ENCODE measurements around the gene PRDX5. TPM values are rescaled to one million over a fixed set of nuclear protein-coding genes. Genes with fewer than 3 reads are reported as not detected.

PRDX5 gene
- total RNA-seq, 1 experiment from 2014 or later = 228 TPM

GRCh38 chr11:64368673-64369074, 50.8 kb downstream of the PRDX5 start:
- Histone ChIP-seq H3K18ac (ENCODE audit: insufficient read length, low read depth, low read length) (no peak overlapping the region), H4K8ac (replicated peaks; ENCODE audit: insufficient read length, low read depth, low read length) (no peak overlapping the region), H3K23ac (ENCODE audit: insufficient read length, low read depth, low read length) (no peak overlapping the region), H2AK5ac (ENCODE audit: insufficient read length, low read length) (no peak overlapping the region), H3K56ac (ENCODE audit: insufficient read length, low read depth, low read length) (no peak overlapping the region), H3K79me2 (ENCODE audit: insufficient read depth, low read length) (no peaks in the 10 kb centered on the region), H3K4ac (ENCODE audit: low read depth, low read length) (no peak overlapping the region), H4K20me1 (ENCODE audit: control insufficient read depth, insufficient read depth, insufficient read length) (no peaks in the 10 kb centered on the region), H4K91ac (ENCODE audit: insufficient read length, low read depth, low read length) (no peak overlapping the region), H2BK15ac (ENCODE audit: low read depth, low read length) (no peak overlapping the region), H3K9me3 (ENCODE audit: control insufficient read depth, low read depth, low read length) (no peaks in the 10 kb centered on the region), H3K23me2 (ENCODE audit: insufficient read length, low read depth, low read length, poor library complexity, severe bottlenecking) (no peaks in the 10 kb centered on the region), H2BK12ac (ENCODE audit: insufficient read length, low read depth, low read length) (no peak overlapping the region), H2BK5ac (ENCODE audit: insufficient read length, low read length) (no peak overlapping the region), H2AFZ (ENCODE audit: low read length) (no peak overlapping the region), H2BK120ac (ENCODE audit: low read depth, low read length, poor library complexity, severe bottlenecking) (no peak overlapping the region), H3K79me1 (ENCODE audit: insufficient read depth, low read depth, low read length, poor library complexity, severe bottlenecking) (no peaks in the 10 kb centered on the region), H2BK20ac (ENCODE audit: low read depth, low read length, poor library complexity, severe bottlenecking) (no peak overlapping the region), H3K27me3 (ENCODE audit: insufficient read depth, low read length) (no peaks in the 10 kb centered on the region), H3K14ac (ENCODE audit: insufficient read depth, low read length) (no peak overlapping the region), H3K4me2 (ENCODE audit: insufficient read depth, insufficient read length, low read length) (no peak overlapping the region), H3K27ac (ENCODE audit: insufficient read length, low read depth, low read length) (no peak overlapping the region), H3K4me1 (ENCODE audit: insufficient read depth, low read length) (no peaks in the 10 kb centered on the region), H3T11ph (ENCODE audit: low read length) (no peak overlapping the region), H4K5ac (ENCODE audit: insufficient read length, low read depth, low read length) (no peak overlapping the region), H3K9ac (ENCODE audit: extremely low read depth, insufficient read length, low read length) (no peak overlapping the region)
- no CpG with 5 or more reads among the region's 28 CpGs for WGBS (ENCODE audit: extremely low coverage, insufficient read length, low lambda C conversion rate)
- Mint-ChIP-seq H3K4me3 (no peak overlapping the region), H3K9me3 (no peaks in the 10 kb centered on the region; a peak in 1 of 5 replicates), H3K4me1 (peaks cover 7 to 16% of the 10 kb centered on the region in 2 experiments), H3K27me3 (ENCODE audit: low read depth) (no peaks in the 10 kb centered on the region), H3K27ac (no peak overlapping the region; a peak in 1 of 7 replicates), H3K36me3 (ENCODE audit: insufficient read depth in 1 of 3, low read depth in 3 of 3) (peaks cover 16 to 49% (median 37%) of the 10 kb centered on the region in 3 experiments)
- TF ChIP-seq CTCF (conservative IDR thresholded peaks at IDR 0.05) = no peak
- no peak for DNase-seq
